ENCODE results near the gene UPK2. TPM values are rescaled to one million over a fixed set of nuclear protein-coding genes. Genes with fewer than 3 reads are reported as not detected.

UPK2 gene
- polyA plus RNA-seq, 1 donor (not counting 4 experiments of a cell fraction or from before 2014, with no cell fraction given) = 0.20 TPM

- Histone ChIP-seq H3K4me1 (ENCODE audit: control insufficient read depth, extremely low read depth, insufficient read depth, low read length) (peaks cover 55% of the 10 kb centered on the region), H3K79me2 (ENCODE audit: control insufficient read depth, insufficient read depth, low read length) (peaks cover 66% of the 10 kb centered on the region), H3K36me3 (ENCODE audit: control insufficient read depth in 2 of 2, extremely low read depth in 1 of 2, insufficient read depth in 2 of 2, low read length in 2 of 2) (peaks cover 3 to 16% of the 10 kb centered on the region in 2 experiments), H4K20me1 (ENCODE audit: control insufficient read depth, extremely low read depth, insufficient read depth, low read length) (peaks cover 8% of the 10 kb centered on the region), H3K27me3 (ENCODE audit: control insufficient read depth, extremely low read depth, insufficient read depth, low read length) (no peaks in the 10 kb centered on the region), H3K9ac (ENCODE audit: control insufficient read depth, extremely low read depth, insufficient read depth, low read length) (peak overlapping the region; percentile 97), H3K4me3 (ENCODE audit: control insufficient read depth in 2 of 3, extremely low read depth in 1 of 3, insufficient read depth in 2 of 3, low read depth in 1 of 3, low read length in 3 of 3) (peak overlapping the region; percentile 75 to 95 (median 92)), H3K9me1 (ENCODE audit: control insufficient read depth, extremely low read depth, insufficient read depth, low read length) (no peaks in the 10 kb centered on the region), H3K27ac (ENCODE audit: control insufficient read depth, insufficient read depth, low read length) (peak overlapping the region; percentile 86), H3K9me3 (ENCODE audit: control insufficient read depth, low read depth, low read length) (no peaks in the 10 kb centered on the region), H3K4me2 (ENCODE audit: control insufficient read depth, extremely low read depth, insufficient read depth, low read depth, low read length) (peak overlapping the region; percentile 83), H2AFZ (ENCODE audit: control insufficient read depth, low read length) (no peak overlapping the region)
- no peak for DNase-seq (ENCODE audit: low read depth, low spot score)
- dilution Hi-C loops (cut with MboI; ENCODE audit: extremely low pct_ligation_motif_present, low sequenced_read_pairs) = no loop called here
- no peak for TF ChIP-seq CTCF (optimal IDR thresholded peaks at IDR 0.05 in 1 of 3, IDR thresholded peaks at IDR 0.05 in 1 of 3, conservative IDR thresholded peaks at IDR 0.05 in 1 of 3; ENCODE audit: extremely low read depth in 1 of 3, insufficient read depth in 2 of 3, low read length in 3 of 3)
- TF ChIP-seq EZH2 (IDR thresholded peaks at IDR 0.05; ENCODE audit: low read length) = no peak
- no peak for FAIRE-seq
Observed at GRCh38 chr11:118922745-118923627, 33.1 kb upstream of the UPK2 start.

GRCh38 chr11:118923721-118924587 is 32.1 kb upstream of the UPK2 start:
- H3K4me2 ChIP-seq (ENCODE audit: control insufficient read depth, extremely low read depth, insufficient read depth, low read depth, low read length) = peak overlapping the region; percentile 83
- H3K27ac ChIP-seq (ENCODE audit: control insufficient read depth, insufficient read depth, low read length) = peak overlapping the region; percentile 86
- FAIRE-seq (no peak), DNase-seq (ENCODE audit: low read depth, low spot score) (no peak)
- no peaks in the 10 kb centered on the region for H3K9me1 ChIP-seq (ENCODE audit: control insufficient read depth, extremely low read depth, insufficient read depth, low read length)
- no peak for TF ChIP-seq EZH2 (IDR thresholded peaks at IDR 0.05; ENCODE audit: low read length)
- no peak for TF ChIP-seq CTCF (optimal IDR thresholded peaks at IDR 0.05 in 1 of 3, IDR thresholded peaks at IDR 0.05 in 1 of 3, conservative IDR thresholded peaks at IDR 0.05 in 1 of 3; ENCODE audit: extremely low read depth in 1 of 3, insufficient read depth in 2 of 3, low read length in 3 of 3)
- H3K9me3 ChIP-seq (ENCODE audit: control insufficient read depth, low read depth, low read length) = no peaks in the 10 kb centered on the region
- H3K36me3 ChIP-seq (ENCODE audit: control insufficient read depth in 2 of 2, extremely low read depth in 1 of 2, insufficient read depth in 2 of 2, low read length in 2 of 2) = peaks cover 3 to 16% of the 10 kb centered on the region in 2 experiments
- dilution Hi-C loops (cut with MboI; ENCODE audit: extremely low pct_ligation_motif_present, low sequenced_read_pairs) = no loop called here
- peak overlapping the region; percentile 75 to 95 (median 92) for H3K4me3 ChIP-seq (ENCODE audit: control insufficient read depth in 2 of 3, extremely low read depth in 1 of 3, insufficient read depth in 2 of 3, low read depth in 1 of 3, low read length in 3 of 3)
- H3K9ac ChIP-seq (ENCODE audit: control insufficient read depth, extremely low read depth, insufficient read depth, low read length) = peak overlapping the region; percentile 97
- peaks cover 59% of the 10 kb centered on the region for H3K79me2 ChIP-seq (ENCODE audit: control insufficient read depth, insufficient read depth, low read length)
- H4K20me1 ChIP-seq (ENCODE audit: control insufficient read depth, extremely low read depth, insufficient read depth, low read length) = peaks cover 8% of the 10 kb centered on the region
- H2AFZ ChIP-seq (ENCODE audit: control insufficient read depth, low read length) = no peak overlapping the region
- no peaks in the 10 kb centered on the region for H3K27me3 ChIP-seq (ENCODE audit: control insufficient read depth, extremely low read depth, insufficient read depth, low read length)
- peaks cover 47% of the 10 kb centered on the region for H3K4me1 ChIP-seq (ENCODE audit: control insufficient read depth, extremely low read depth, insufficient read depth, low read length)
